NOMO-1 treated with dmso at 0.1 percent for 144 hours (cell line): ENCODE data around the gene TMCO6.
A peak's percentile ranks its signal among the peaks of the same experiment; 100 is the strongest.
"Not testable (repeated sequence)": the region's sequence is repeated elsewhere in the genome, so short reads cannot be mapped to it uniquely, and the experiment has no call there.

Experiments
- DNase-seq: peaks from one replicate; lab custom pipeline; 2025; ENCODE audit not compliant: unreplicated experiment; lab: John Stamatoyannopoulos, UW

Gene TMCO6

DNA sequence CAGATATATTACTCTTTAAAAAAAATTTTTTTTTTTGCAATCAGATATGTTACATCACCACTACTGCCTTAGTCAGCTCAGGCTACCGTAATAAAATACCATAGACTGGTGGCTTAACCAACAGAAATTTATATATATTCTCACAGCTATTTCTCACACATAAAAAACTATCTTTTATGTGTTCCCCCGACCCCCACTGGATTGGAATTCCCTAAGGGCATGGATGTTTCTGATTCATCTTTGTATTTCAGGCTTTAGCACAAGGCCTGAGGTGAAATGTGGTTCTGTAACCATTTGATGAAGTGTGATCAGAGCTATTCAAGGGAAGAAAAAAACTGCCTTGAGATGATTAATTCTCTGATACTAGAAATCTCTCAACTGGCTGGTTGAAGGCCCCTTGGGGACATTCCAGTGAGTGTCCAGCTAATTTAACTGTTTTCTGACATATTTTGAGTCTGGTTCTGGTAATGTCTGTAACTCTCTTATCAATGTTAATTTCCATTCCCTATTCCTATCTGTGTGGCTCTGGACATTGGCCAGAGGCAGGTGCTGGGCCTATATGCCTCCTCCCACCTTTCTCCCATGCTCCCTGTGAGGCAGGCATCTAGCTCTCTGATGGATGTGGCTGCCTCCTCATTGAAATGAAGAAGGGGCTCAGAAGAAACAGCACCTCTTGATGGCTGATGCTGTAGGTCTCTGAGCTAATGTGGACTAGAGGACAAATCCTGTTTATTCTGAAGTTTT, 8.8 kb upstream of the TMCO6 start:
- DNase-seq, result no peak

GRCh38 chr5:140631036-140631417, 8.2 kb upstream of the TMCO6 start:
- DNase-seq, result peak; percentile 55

DNA sequence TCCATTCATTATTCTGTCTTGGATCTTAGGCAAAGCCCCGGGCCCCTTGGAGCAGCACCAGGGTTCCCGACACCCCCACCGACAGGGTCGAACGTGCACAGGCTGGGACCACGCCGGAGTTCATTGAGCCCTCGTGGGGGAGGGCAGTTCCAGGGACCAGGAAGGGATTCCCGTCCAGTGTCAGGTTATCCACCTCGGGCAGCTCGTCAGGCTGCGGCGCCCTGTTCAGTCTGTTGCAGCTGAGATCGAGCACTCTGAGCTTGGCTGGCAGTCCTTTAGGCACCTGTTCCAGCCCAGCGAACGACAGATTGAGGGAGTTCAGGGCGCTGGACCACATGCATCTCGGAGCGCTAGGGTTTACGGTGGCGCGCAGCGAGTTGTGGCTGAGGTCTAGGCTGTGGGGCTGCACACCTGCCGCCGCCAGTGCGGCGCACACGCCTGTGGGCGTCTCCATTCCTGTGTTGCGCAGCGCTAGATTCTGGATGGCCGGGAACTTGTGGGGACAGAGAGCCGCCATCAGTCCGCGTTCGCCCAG, 7.4 kb upstream of the TMCO6 start:
- no peak for DNase-seq

GRCh38 chr5:140632366-140633020, 6.8 kb upstream of the TMCO6 start:
- DNase-seq, result no peak

DNA sequence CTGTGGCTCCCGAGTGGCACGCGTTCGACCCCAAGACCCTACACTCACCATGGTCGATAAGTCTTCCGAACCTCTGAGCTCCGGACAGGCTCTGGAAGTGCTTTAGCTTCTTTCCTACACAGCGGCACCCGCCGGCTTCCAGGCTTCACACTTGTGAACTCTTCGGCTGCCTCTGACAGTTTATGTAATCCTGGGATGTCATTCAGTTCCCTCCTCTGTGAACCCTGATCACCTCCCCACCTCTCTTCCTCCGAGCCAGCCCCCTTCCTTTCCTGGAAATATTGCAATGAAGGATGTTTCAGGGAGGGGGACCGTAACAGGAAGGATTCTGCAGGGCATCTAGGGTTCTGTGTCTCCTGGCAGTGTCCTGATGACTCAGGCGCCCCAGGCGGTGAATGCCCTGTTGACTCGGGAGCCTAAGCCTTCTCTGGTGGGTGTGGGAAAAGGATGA, 6.2 kb upstream of the TMCO6 start, which contains the start of gene CD14:
TSS of gene CD14 (minus strand) at position 155 of the 451 bp plus-strand sequence. CDS start at position 51, 104 bp downstream.
- DNase-seq, result no peak

GRCh38 chr5:140633501-140633900, 5.8 kb upstream of the TMCO6 start:
- no peak for DNase-seq

GRCh38 chr5:140634103-140634502, 5.1 kb upstream of the TMCO6 start:
- no peak for DNase-seq

DNA sequence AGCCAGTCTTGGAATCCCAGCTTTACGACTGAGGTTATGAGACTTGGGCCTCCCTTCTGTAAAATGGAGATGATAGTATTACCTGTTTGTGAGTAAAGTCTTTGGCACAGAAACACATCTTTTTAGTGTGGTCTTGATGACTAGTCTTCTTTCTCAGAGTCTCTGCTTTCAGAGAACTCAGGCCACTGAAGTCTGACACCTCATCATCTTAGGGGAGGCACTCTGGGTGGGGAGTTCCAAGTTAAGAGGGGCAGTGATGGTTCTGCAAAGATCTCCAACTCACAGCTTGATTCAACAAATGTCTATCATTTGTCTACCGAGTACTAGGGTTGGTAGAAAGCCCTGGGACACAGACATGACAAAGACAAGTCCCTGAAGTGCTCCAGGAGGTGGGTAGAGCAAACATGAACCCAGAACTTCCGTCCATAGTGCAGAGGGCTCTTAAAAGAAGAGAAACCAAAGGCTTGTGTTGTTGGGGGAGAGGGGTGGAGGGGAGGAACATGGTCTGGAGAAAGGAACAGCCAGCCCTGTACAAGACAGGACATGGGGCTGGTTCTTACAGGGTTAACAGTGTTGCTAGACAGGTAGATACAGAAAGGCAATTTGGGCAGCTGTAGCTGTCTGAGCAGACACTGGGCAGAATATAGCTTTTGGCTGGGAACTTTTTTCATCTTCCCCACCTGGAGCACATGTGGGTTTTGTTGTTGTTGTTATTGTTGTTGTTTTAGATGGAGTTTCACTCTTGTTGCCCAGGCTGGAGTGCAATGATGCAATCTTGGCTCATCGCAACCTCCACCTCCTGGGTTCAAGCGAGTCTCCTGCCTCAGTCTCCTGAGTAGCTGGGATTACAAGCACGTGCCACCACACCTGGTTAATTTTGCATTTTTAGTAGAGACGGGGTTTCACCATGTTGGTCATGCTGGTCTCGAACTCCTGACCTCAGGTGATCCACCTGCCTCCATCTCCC, 3.7 kb upstream of the TMCO6 start:
- no peak for DNase-seq

DNA sequence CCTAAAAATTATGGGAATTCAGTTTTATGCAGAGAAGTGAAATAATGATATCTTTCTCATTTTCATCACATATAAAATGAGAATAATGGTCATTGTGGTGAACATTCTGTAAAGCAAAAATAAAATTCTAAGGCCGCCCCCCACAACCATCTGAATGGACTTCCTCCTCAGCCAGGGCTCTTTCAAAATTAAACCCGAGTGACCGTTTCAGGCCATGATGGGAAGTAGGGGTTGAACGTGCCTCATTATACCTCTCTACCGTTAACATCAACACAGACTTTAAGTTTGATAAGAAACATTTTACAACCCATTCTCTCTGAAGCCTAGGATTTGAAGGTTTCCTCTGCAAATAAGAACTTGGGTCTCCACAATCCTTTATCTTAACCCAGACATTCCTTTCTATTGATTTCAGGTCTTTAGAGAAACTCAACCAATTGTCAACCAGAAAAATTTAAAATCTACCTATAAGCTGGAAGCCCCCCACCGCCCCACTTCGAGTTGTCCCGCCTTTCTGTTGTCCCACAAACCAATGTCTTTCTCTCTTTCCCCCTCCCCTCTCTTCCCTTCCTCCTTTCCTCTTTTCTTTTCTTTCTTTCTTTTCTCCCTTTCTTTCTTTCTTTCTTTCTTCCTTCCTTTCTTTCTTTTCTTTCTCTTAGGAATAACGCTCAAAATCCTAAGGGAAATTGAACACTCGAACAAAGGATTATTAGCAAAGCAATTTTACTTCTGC, 1.7 kb upstream of the TMCO6 start:
- DNase-seq, result no peak

DNA sequence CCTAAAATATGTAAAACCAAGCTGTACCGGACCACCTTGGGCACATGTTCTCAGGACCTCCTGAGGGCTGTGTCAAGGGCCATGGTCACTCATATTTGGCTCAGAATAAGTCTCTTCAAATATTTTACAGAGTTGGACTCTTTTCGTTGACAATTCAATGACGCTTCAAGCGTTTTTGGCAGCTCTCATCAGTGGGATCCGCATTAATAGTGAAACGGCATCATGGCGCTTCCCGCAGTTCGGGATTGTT, 428 bp upstream of the TMCO6 start:
- not testable (repeated sequence) for DNase-seq

- no peak for DNase-seq
These were observed 2.5 kb downstream of the TMCO6 start for GRCh38 chr5:140641716-140642115.

DNA sequence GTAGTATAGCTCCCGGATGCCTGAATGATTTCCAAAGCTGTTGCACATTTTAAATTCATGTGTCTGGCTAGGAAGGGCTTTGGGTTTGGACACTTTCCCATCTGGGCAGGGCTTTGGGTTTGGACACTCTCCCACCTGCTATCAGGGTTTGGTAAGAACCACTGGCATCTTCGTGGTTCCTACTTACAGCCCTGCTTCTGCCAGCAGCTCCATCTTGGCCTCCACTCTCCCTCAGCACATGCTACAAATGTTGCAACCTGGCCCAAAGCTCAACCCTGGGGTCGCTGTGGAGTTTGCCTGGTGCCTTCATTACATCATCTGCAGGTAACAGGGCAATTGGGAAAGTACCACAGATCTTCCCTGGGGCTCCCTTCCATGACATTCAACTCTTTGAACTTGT, 3.5 kb downstream of the TMCO6 start:
- no peak for DNase-seq

GRCh38 chr5:140647042-140647419, 7.8 kb downstream of the TMCO6 start:
- DNase-seq, result no peak

- DNase-seq, result no peak
These were observed 19.6 kb downstream of the TMCO6 start for GRCh38 chr5:140658870-140659269.

DNA sequence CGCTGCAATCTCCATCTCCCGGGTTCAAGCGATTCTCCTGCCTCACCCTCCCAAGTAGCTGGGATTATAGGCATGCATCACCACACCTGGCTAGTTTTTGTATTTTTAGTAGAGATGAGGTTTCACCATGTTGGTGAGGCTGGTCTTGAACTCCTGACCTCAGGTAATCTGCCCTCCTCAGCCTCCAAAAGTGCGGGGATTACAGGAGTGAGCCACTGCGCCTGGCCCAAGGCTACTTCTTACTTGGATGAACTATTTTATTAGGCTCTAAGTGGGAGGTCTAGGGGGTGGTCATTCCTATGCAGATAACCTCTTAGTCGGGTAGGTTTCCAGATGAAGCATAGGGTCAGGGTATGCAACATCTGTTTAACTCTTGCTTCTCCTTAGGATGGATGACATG, 21.1 kb downstream of the TMCO6 start:
- not testable (repeated sequence) for DNase-seq

DNA sequence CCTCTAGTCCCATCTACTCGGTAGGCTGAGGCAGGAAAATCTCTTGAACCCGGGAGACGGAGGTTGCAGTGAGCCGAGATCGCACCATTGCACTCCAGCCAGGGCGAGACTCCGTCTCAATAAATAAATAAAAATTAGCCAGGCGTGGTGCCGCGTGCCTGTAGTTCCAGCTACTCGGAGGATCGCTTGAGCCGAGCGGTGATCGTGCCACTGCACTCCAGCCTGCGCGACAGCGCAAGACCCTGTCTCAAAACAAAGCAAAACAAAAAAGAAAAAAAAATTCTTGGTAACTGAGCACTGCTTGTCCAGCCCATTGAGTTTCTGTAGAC, 24.7 kb downstream of the TMCO6 start:
- no peak for DNase-seq

- DNase-seq, result peak; percentile 96
These were observed 25.3 kb downstream of the TMCO6 start, which contains the start of gene WDR55 for GRCh38 chr5:140664359-140665119. Gene WDR55, plus strand, starts transcription at chr5:140664904. Its CDS starts 9 bp downstream, at chr5:140664913.

GRCh38 chr5:140671035-140671434, 31.8 kb downstream of the TMCO6 start:
- DNase-seq, result not testable (repeated sequence)

GRCh38 chr5:140671472-140672125, 32.3 kb downstream of the TMCO6 start:
- DNase-seq, result no peak
